HEK293 (cell line): ENCODE results near the gene HOXB8.

Experiments
- EGR2 ChIP-seq: fragments of 450-650 bp; formaldehyde crosslinking; IDR thresholded peaks from 2 replicates; pipeline ENCODE4 v1.5.1; 2016; ENCODE audit warnings: low read depth, missing biosample characterization, missing genetic modification characterization
- KLF1 ChIP-seq: fragments of 450-650 bp; formaldehyde crosslinking; IDR thresholded peaks from 2 replicates; pipeline ENCODE4 v1.5.1; 2016; ENCODE audit warnings: missing biosample characterization, missing genetic modification characterization
- KLF10 ChIP-seq: fragments of 450-650 bp; IDR thresholded peaks from 2 replicates; pipeline ENCODE4 v1.5.1; 2018; ENCODE audit warnings: missing biosample characterization, mild to moderate bottlenecking, missing genetic modification characterization
- MZF1 ChIP-seq: fragments of 450-650 bp; formaldehyde crosslinking; IDR thresholded peaks from 2 replicates; pipeline ENCODE4 v1.5.1; 2017; ENCODE audit warnings: missing biosample characterization, missing genetic modification characterization, borderline replicate concordance
- SP2 ChIP-seq: fragments of 450-650 bp; formaldehyde crosslinking; IDR thresholded peaks from 2 replicates; pipeline ENCODE4 v1.5.1; 2016; ENCODE audit warnings: missing biosample characterization, missing genetic modification characterization
- SP3 ChIP-seq: fragments of 450-650 bp; formaldehyde crosslinking; IDR thresholded peaks from 2 replicates; pipeline ENCODE4 v1.5.1; 2016; ENCODE audit warnings: missing biosample characterization, missing genetic modification characterization
- WT1 ChIP-seq: fragments of 450-650 bp; formaldehyde crosslinking; IDR thresholded peaks from 2 replicates; pipeline ENCODE4 v1.5.1; 2016; ENCODE audit warnings: missing biosample characterization, missing genetic modification characterization
- ZBTB17 ChIP-seq: fragments of 450-650 bp; formaldehyde crosslinking; IDR thresholded peaks from 2 replicates; pipeline ENCODE4 v1.5.1; 2016; ENCODE audit warnings: missing biosample characterization, missing genetic modification characterization
- ZBTB48 ChIP-seq: fragments of 450-650 bp; formaldehyde crosslinking; IDR thresholded peaks from 2 replicates; pipeline ENCODE4 v1.5.1; 2016; ENCODE audit warnings: missing biosample characterization, missing genetic modification characterization
- ZEB2 ChIP-seq: fragments of 450-650 bp; formaldehyde crosslinking; IDR thresholded peaks from 2 replicates; pipeline ENCODE4 v1.5.1; 2016; ENCODE audit warnings: missing biosample characterization, missing genetic modification characterization
- ZFP69B ChIP-seq: fragments of 450-650 bp; formaldehyde crosslinking; IDR thresholded peaks from 2 replicates; pipeline ENCODE4 v1.5.1; 2016; ENCODE audit warnings: missing biosample characterization, missing genetic modification characterization
- ZNF133 ChIP-seq: fragments of 450-650 bp; formaldehyde crosslinking; IDR thresholded peaks from 2 replicates; pipeline ENCODE4 v1.5.1; 2016; ENCODE audit warnings: missing biosample characterization, missing genetic modification characterization
- ZNF138 ChIP-seq: fragments of 450-650 bp; formaldehyde crosslinking; IDR thresholded peaks from 2 replicates; pipeline ENCODE4 v1.5.1; 2016; ENCODE audit warnings: missing biosample characterization, missing genetic modification characterization, borderline replicate concordance
- ZNF140 ChIP-seq: fragments of 450-650 bp; formaldehyde crosslinking; IDR thresholded peaks from 2 replicates; pipeline ENCODE4 v1.5.1; 2016; ENCODE audit warnings: missing biosample characterization, missing genetic modification characterization
- ZNF146 ChIP-seq: fragments of 450-650 bp; formaldehyde crosslinking; IDR thresholded peaks from 2 replicates; pipeline ENCODE4 v1.5.1; 2016; ENCODE audit warnings: missing biosample characterization, missing genetic modification characterization
- ZNF2 ChIP-seq: fragments of 450-650 bp; formaldehyde crosslinking; IDR thresholded peaks from 2 replicates; pipeline ENCODE4 v1.5.1; 2016; ENCODE audit warnings: missing biosample characterization, missing genetic modification characterization
- ZNF214 ChIP-seq: fragments of 450-650 bp; formaldehyde crosslinking; IDR thresholded peaks from 2 replicates; pipeline ENCODE4 v1.5.1; 2017; ENCODE audit warnings: missing biosample characterization, mild to moderate bottlenecking, missing genetic modification characterization, borderline replicate concordance
- ZNF221 ChIP-seq: fragments of 450-650 bp; formaldehyde crosslinking; IDR thresholded peaks from 2 replicates; pipeline ENCODE4 v1.5.1; 2017; ENCODE audit warnings: missing biosample characterization, missing genetic modification characterization, borderline replicate concordance
- ZNF529 ChIP-seq: fragments of 450-650 bp; formaldehyde crosslinking; IDR thresholded peaks from 2 replicates; pipeline ENCODE4 v1.5.1; 2017; ENCODE audit warnings: missing genetic modification characterization, missing biosample characterization; ENCODE audit not compliant: insufficient replicate concordance
- ZNF544 ChIP-seq: fragments of 450-650 bp; formaldehyde crosslinking; IDR thresholded peaks from 2 replicates; pipeline ENCODE4 v1.5.0; 2017; ENCODE audit warnings: missing biosample characterization, missing genetic modification characterization
- ZNF561 ChIP-seq: fragments of 450-650 bp; IDR thresholded peaks from 2 replicates; pipeline ENCODE4 v1.5.1; 2018; ENCODE audit warnings: missing biosample characterization, missing genetic modification characterization, borderline replicate concordance
- ZNF654 ChIP-seq: fragments of 450-650 bp; formaldehyde crosslinking; IDR thresholded peaks from 2 replicates; pipeline ENCODE4 v1.5.1; 2016; ENCODE audit warnings: low read depth, missing biosample characterization, missing genetic modification characterization
- ZSCAN23 ChIP-seq: fragments of 450-650 bp; formaldehyde crosslinking; IDR thresholded peaks from 2 replicates; pipeline ENCODE4 v1.5.1; 2016; ENCODE audit warnings: missing biosample characterization, missing genetic modification characterization
- ZSCAN30 ChIP-seq: fragments of 450-650 bp; IDR thresholded peaks from 2 replicates; pipeline ENCODE4 v1.5.1; 2018; ENCODE audit warnings: missing biosample characterization, mild to moderate bottlenecking, missing genetic modification characterization, moderate library complexity
- TF ChIP-seq, protein P1 (sequence below): fragments of 450-650 bp; formaldehyde crosslinking; IDR thresholded peaks from 2 replicates; pipeline ENCODE4 v1.5.1; 2016; ENCODE audit warnings: missing biosample characterization, missing genetic modification characterization
- TF ChIP-seq, protein P2 (sequence below): fragments of 450-650 bp; formaldehyde crosslinking; IDR thresholded peaks from 2 replicates; pipeline ENCODE4 v1.5.1; 2016; ENCODE audit warnings: missing biosample characterization, missing genetic modification characterization
- TF ChIP-seq, protein P3 (sequence below): fragments of 450-650 bp; formaldehyde crosslinking; IDR thresholded peaks from 2 replicates; pipeline ENCODE4 v1.5.1; 2016; ENCODE audit warnings: missing biosample characterization, missing genetic modification characterization
- TF ChIP-seq, protein P4 (sequence below): fragments of 450-650 bp; formaldehyde crosslinking; IDR thresholded peaks from 2 replicates; pipeline ENCODE4 v1.5.1; 2016; ENCODE audit warnings: missing biosample characterization, missing genetic modification characterization
- TF ChIP-seq, protein P5 (sequence below): fragments of 450-650 bp; formaldehyde crosslinking; optimal IDR thresholded peaks from 2 replicates; pipeline ENCODE3; 2016; ENCODE audit warnings: missing biosample characterization, mild to moderate bottlenecking, missing genetic modification characterization
- TF ChIP-seq, protein P6 (sequence below): fragments of 450-650 bp; formaldehyde crosslinking; IDR thresholded peaks from 2 replicates; pipeline ENCODE4 v1.5.1; 2016; ENCODE audit warnings: missing biosample characterization, missing genetic modification characterization

Gene HOXB8

DNA sequence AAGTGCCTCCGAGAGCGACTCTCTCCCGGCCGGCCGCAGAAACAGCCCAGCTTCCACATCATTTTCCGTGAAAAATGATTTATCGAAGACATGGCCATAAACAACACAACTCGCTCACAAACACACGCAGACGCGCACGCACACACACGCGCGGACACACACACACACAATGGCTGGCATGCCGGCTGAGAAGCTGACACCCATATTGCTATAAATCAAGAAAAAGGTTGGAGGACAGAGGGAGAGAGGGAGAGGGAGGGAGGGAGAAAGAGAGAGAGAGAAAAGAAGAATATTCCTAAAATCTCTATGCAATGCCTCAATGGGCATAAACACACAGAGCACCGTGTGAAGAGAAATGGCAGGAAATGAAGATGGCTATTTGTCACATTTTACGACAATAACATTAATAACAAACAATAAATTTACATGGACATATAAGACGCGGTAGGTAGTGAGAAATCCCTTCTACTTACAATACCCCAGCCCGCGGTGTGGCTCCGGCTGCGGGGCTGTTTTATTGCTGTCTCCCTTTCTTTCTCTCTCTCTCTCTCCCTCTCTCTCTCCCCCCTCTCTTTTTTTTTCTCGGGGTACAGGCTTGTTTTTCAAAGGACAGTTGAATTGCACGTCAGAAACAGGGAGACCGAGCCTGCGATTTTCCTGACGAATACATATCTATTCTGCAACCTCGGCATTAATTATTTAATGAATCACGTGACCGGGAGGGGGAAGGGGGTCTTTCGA lies 46.4 kb downstream of the HOXB8 start (continued):
- TF ChIP-seq ZFP69B (tag by site-specific recombination) (no peak; the same call in 1 of the 2 replicates), ZNF654 (no peak), ZNF138 (tag by site-specific recombination) (no peak), ZNF140 (tag by site-specific recombination) (no peak), MZF1 (no peak), ZNF214 (tag by site-specific recombination) (no peak), ZNF146 (tag by site-specific recombination) (no peak), KLF10 (tag by site-specific recombination) (peak; percentile 32; the same call in 1 of the 2 replicates), ZNF561 (0 out of 2 replicates have a peak, but pooled peaks have one; percentile 54), ZBTB17 (tag by site-specific recombination) (peak; percentile 60; the same call in 1 of the 2 replicates), KLF1 (no peak), ZSCAN30 (tag by site-specific recombination) (no peak), ZSCAN23 (tag by site-specific recombination) (peak; percentile 16; the same call in 1 of the 2 replicates), SP2 (tag by site-specific recombination) (no peak), ZEB2 (no peak; the same call in 1 of the 2 replicates), WT1 (tag by site-specific recombination) (0 out of 2 replicates have a peak, but pooled peaks have one; percentile 7), ZNF2 (tag by site-specific recombination) (peak; percentile 77), ZNF544 (tag by site-specific recombination) (no peak), ZNF221 (tag by site-specific recombination) (no peak), ZNF133 (no peak), SP3 (tag by site-specific recombination) (no peak), EGR2 (tag by site-specific recombination) (no peak), ZNF529 (tag by site-specific recombination) (no peak), ZBTB48 (no peak)
- TF ChIP-seq, protein P1, sequence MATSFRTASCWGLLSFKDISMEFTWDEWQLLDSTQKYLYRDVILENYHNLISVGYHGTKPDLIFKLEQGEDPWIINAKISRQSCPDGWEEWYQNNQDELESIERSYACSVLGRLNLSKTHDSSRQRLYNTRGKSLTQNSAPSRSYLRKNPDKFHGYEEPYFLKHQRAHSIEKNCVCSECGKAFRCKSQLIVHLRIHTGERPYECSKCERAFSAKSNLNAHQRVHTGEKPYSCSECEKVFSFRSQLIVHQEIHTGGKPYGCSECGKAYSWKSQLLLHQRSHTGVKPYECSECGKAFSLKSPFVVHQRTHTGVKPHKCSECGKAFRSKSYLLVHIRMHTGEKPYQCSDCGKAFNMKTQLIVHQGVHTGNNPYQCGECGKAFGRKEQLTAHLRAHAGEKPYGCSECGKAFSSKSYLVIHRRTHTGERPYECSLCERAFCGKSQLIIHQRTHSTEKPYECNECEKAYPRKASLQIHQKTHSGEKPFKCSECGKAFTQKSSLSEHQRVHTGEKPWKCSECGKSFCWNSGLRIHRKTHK (tag by site-specific recombination) = no peak
- TF ChIP-seq, protein P2, sequence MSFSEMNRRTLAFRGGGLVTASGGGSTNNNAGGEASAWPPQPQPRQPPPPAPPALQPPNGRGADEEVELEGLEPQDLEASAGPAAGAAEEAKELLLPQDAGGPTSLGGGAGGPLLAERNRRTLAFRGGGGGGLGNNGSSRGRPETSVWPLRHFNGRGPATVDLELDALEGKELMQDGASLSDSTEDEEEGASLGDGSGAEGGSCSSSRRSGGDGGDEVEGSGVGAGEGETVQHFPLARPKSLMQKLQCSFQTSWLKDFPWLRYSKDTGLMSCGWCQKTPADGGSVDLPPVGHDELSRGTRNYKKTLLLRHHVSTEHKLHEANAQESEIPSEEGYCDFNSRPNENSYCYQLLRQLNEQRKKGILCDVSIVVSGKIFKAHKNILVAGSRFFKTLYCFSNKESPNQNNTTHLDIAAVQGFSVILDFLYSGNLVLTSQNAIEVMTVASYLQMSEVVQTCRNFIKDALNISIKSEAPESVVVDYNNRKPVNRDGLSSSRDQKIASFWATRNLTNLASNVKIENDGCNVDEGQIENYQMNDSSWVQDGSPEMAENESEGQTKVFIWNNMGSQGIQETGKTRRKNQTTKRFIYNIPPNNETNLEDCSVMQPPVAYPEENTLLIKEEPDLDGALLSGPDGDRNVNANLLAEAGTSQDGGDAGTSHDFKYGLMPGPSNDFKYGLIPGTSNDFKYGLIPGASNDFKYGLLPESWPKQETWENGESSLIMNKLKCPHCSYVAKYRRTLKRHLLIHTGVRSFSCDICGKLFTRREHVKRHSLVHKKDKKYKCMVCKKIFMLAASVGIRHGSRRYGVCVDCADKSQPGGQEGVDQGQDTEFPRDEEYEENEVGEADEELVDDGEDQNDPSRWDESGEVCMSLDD (tag by site-specific recombination) = no peak
- TF ChIP-seq, protein P3, sequence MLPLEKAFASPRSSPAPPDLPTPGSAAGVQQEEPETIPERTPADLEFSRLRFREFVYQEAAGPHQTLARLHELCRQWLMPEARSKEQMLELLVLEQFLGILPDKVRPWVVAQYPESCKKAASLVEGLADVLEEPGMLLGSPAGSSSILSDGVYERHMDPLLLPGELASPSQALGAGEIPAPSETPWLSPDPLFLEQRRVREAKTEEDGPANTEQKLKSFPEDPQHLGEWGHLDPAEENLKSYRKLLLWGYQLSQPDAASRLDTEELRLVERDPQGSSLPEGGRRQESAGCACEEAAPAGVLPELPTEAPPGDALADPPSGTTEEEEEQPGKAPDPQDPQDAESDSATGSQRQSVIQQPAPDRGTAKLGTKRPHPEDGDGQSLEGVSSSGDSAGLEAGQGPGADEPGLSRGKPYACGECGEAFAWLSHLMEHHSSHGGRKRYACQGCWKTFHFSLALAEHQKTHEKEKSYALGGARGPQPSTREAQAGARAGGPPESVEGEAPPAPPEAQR (tag by site-specific recombination) = no peak
- TF ChIP-seq, protein P4, sequence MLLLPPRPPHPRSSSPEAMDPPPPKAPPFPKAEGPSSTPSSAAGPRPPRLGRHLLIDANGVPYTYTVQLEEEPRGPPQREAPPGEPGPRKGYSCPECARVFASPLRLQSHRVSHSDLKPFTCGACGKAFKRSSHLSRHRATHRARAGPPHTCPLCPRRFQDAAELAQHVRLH = no peak
- TF ChIP-seq, protein P5, sequence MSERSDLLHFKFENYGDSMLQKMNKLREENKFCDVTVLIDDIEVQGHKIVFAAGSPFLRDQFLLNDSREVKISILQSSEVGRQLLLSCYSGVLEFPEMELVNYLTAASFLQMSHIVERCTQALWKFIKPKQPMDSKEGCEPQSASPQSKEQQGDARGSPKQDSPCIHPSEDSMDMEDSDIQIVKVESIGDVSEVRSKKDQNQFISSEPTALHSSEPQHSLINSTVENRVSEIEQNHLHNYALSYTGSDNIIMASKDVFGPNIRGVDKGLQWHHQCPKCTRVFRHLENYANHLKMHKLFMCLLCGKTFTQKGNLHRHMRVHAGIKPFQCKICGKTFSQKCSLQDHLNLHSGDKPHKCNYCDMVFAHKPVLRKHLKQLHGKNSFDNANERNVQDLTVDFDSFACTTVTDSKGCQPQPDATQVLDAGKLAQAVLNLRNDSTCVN (tag by site-specific recombination) = peak; percentile 65
- TF ChIP-seq, protein P6, sequence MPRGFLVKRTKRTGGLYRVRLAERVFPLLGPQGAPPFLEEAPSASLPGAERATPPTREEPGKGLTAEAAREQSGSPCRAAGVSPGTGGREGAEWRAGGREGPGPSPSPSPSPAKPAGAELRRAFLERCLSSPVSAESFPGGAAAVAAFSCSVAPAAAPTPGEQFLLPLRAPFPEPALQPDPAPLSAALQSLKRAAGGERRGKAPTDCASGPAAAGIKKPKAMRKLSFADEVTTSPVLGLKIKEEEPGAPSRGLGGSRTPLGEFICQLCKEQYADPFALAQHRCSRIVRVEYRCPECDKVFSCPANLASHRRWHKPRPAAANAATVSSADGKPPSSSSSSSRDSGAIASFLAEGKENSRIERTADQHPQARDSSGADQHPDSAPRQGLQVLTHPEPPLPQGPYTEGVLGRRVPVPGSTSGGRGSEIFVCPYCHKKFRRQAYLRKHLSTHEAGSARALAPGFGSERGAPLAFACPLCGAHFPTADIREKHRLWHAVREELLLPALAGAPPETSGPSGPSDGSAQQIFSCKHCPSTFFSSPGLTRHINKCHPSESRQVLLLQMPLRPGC (tag by site-specific recombination) = no peak
